Hippocampal formation (tissue), 2 donors: Measurements from ENCODE around the gene NSUN2.
A peak's percentile ranks its signal among the peaks of the same experiment; 100 is the strongest.

Source experiments
- DNase-seq, 2 donors: peaks; one replicate each; lab custom pipeline; 2025; lab: John Stamatoyannopoulos, UW

The NSUN2 gene

DNA sequence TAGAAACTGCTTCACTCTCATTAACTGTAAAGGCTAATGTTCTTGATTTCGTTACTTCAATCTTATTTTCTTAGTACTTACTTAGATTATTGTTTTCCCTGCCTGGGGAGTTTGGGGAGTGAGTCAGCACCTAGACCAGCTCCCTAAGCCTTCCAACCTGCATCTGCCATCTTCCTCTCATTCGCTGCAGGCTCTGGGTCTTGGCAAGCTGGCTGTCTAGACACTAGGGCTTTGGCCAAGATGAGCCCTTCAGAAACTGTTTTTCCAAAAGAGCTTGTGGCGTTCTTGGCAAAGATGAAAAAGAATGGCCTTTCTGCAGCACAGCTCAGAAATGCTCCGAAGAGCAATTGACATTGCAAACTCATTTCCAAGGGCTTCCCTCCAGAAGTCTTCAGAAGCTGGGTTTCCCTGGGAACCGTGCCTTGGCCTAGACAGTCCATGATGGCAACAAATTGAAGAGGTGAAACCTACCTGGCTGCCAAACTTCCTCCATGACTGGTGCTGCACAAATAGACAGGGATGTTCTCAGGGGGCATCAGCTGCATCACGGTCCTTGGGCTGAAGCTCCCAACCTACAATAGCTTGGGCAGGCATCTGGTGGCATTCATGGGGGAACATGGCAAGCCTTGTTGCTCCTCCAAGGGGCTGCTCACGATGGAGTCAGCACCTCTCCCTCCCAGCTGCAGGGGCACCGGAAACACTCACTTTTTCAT is 76.6 kb downstream of the NSUN2 start:
- DNase-seq: peak in 1 of 2 donors; percentile 28

- DNase-seq: no peak
Observed at GRCh38 chr5:6554812-6555211, 78.0 kb downstream of the NSUN2 start.

- DNase-seq: no peak
Observed at GRCh38 chr5:6553972-6554371, 78.9 kb downstream of the NSUN2 start.

- no peak for DNase-seq
Observed at GRCh38 chr5:6552612-6553011, 80.2 kb downstream of the NSUN2 start.

DNA sequence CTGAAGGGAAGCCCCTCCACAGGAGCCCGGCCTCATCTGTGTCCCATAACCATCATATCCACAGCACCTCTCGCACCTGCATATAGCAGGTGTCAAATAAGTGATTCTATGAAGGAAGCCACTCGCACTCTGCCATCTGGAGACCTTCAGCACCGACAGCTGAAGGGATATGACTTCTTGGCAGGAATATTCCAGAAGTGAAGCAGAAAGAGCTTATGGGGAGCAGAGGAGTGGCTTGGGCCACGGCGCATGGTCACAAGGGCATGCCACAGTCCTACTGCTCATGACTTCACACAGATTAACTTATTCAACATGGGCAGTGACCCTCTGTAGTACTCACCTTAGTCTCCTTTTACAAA is 80.9 kb downstream of the NSUN2 start:
- no peak for DNase-seq

DNA sequence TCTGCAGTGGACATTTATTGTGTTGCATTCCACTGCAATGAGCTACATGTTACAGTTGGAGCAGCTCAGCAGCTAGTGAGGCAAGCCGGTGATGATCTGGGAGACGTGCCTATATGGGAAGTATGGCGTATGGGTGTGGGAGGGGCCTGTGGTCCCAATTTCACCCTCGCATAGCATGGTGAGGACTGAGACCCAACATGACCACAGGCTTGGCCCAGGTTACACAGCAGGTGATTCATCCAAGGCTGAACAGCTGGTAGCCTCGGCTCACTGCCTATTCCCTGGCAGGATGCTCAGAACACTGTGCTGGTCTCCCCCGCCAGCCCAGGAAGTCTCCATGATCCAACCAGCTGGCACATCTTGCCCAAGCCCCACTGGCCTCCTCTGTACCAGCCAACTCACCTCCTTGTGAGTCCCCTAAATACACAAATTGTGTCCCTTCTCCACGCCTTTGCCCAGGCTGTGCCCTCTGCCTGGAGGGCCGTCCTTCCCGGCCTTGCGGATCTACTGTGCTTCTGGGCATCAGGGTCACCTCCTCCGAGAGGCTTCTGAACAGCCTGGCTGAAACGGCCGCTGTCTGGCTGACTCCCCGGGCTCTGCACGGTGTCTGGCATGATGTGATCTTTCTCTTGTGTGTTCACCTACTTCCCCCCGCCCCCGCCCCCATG is 81.4 kb downstream of the NSUN2 start:
- DNase-seq: no peak

- no peak for DNase-seq
Observed at GRCh38 chr5:6550628-6551027, 82.2 kb downstream of the NSUN2 start.
